HepG2 (cell line): Measurements from ENCODE around the gene RREB1. TPM values are rescaled to one million over a fixed set of nuclear protein-coding genes. Genes with fewer than 3 reads are reported as not detected.

Experiments
- CREB1 ChIP-seq, 2 experiments: fragments of 450-650 bp in 1 of 2; IDR thresholded peaks; 2 replicates each; pipeline ENCODE4 v1.6.1; 2016 to 2017; ENCODE audit warnings: control low read depth in 1 of 2, mild to moderate bottlenecking in 1 of 2, missing compliant biosample characterization in 1 of 2, missing genetic modification characterization in 1 of 2
- GABPA ChIP-seq, 2 experiments: IDR thresholded peaks; 2 replicates each; pipeline ENCODE4 v1.6.1; 2011 to 2016; ENCODE audit warnings: low read depth in 2 of 2, low read length in 1 of 2, missing biosample characterization in 1 of 2, missing genetic modification characterization in 1 of 2
- GRHL1 ChIP-seq: sonication (generic); formaldehyde crosslinking; conservative IDR thresholded peaks from 2 replicates; pipeline ENCODE4 v1.8.0; 2022; ENCODE audit warnings: missing genetic modification reagents
- HDAC2 ChIP-seq: sonication (generic); formaldehyde crosslinking; IDR thresholded peaks from 2 replicates; pipeline ENCODE4 v1.4.0; 2020; ENCODE audit warnings: missing genetic modification reagents
- REPIN1 ChIP-seq: sonication (generic); formaldehyde crosslinking; IDR thresholded peaks from 2 replicates; pipeline ENCODE4 v1.8.0; 2022; ENCODE audit warnings: missing genetic modification reagents, low read depth, mild to moderate bottlenecking, borderline replicate concordance
- SSRP1 ChIP-seq: IDR thresholded peaks from 2 replicates; pipeline ENCODE4 v1.6.1; 2016; ENCODE audit warnings: control low read depth
- ZBTB33 ChIP-seq: sonication (generic); formaldehyde crosslinking; IDR thresholded peaks from 2 replicates; pipeline ENCODE4 v1.4.0; 2020; ENCODE audit warnings: missing genetic modification reagents
- ZBTB34 ChIP-seq: sonication (generic); formaldehyde crosslinking; IDR thresholded peaks from 2 replicates; pipeline ENCODE4 v1.8.0; 2022; ENCODE audit warnings: mild to moderate bottlenecking, missing genetic modification reagents
- ZNF138 ChIP-seq: sonication (generic); formaldehyde crosslinking; IDR thresholded peaks from 2 replicates; pipeline ENCODE4 v1.5.0; 2020; ENCODE audit warnings: mild to moderate bottlenecking, low read depth, missing genetic modification reagents
- ZNF335 ChIP-seq: sonication (generic); formaldehyde crosslinking; IDR thresholded peaks from 2 replicates; pipeline ENCODE4 v1.4.0; 2020; ENCODE audit warnings: missing genetic modification reagents
- ZNF574 ChIP-seq: sonication (generic); formaldehyde crosslinking; IDR thresholded peaks from 2 replicates; pipeline ENCODE4 v1.4.0; 2020; ENCODE audit warnings: missing genetic modification reagents
- polyA plus RNA-seq, 8 experiments: library from polyadenylated mRNA; depleted of rRNA in 3 of 8; stranded (reverse) in 7 of 8; unstranded in 1 of 8; fragments of >200 nt; fragmentation: Illumina TruSeq in 4 of 8; extraction: Trizol in 4 of 8; gene quantifications; 2 replicates each; pipeline versions ENCODE4 v1.2.1 to v1.2.3, GENCODE V29; 2011 to 2016; ENCODE audit warnings: low read depth in 4 of 8, missing spikeins in 1 of 8, mixed read lengths in 1 of 8; ENCODE audit not compliant: insufficient read depth in 1 of 8
- total RNA-seq, 5 experiments: library from RNA; depleted of rRNA; stranded (reverse); fragments of >200 nt; fragmentation: Illumina TruSeq; extraction: Trizol; gene quantifications; 2 replicates each; pipeline ENCODE4 v1.2.3, GENCODE V29; 2016; ENCODE audit warnings: low read depth in 1 of 5
- TF ChIP-seq, protein P1 (sequence below): sonication (generic); formaldehyde crosslinking; conservative IDR thresholded peaks from 2 replicates; pipeline ENCODE4 v1.4.0; 2020; ENCODE audit warnings: missing genetic modification reagents
- TF ChIP-seq, protein P2 (sequence below): IDR thresholded peaks from 2 replicates; pipeline ENCODE4 v1.6.1; 2016; ENCODE audit warnings: missing compliant biosample characterization, missing genetic modification reagents, borderline replicate concordance
- TF ChIP-seq, protein P3 (sequence below): IDR thresholded peaks from 2 replicates; pipeline ENCODE4 v1.6.1; 2016; ENCODE audit warnings: mild to moderate bottlenecking

The RREB1 gene
- total and polyA plus RNA-seq, 2 of the 13 experiments (the other 11 are each of a cell fraction or from before 2014, with no cell fraction given): 6.1 to 23.2 TPM

DNA sequence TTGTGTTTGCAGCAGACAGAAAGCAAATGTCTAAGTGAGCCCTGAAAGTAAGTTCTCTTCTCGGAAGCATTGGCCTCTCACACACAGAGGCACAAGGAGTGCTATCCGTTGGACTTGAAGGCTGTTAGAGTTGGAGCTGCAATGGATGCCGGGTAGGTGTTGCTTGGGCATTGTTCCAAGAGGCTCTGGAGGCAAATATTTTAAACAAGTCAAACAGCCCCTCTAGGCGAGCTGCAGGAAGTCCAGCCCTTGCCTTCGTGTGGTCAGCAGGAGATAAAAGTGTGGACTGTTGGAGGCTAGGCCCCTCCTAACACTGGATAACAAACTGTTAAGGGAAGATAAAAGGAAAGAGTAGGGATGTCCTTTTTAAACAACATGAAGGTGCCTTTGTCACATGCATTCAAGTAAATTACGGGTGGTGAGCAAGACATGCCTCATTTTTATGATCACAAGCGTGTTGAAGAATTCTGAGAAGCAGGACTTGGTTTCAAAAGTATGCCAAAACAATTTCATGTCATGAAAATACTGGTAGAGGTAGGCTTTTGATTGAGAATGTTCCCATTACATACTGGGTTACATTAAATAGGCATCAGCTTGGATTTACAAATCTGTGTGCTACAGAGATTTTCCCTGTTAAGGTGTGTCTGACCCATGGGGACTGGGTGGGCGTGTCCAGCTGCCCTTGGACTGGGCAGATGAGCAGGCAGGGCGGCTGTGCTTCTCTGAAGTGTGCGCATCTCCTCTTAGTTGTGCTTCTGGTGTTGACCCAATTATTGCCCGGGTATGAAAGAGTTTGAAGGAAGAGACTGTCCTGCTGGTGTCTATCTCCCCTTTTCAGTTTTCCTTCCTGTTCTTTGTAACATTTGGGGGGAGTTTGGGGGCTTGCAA lies 57.5 kb downstream of the RREB1 start (continued):
- TF ChIP-seq, protein P1, sequence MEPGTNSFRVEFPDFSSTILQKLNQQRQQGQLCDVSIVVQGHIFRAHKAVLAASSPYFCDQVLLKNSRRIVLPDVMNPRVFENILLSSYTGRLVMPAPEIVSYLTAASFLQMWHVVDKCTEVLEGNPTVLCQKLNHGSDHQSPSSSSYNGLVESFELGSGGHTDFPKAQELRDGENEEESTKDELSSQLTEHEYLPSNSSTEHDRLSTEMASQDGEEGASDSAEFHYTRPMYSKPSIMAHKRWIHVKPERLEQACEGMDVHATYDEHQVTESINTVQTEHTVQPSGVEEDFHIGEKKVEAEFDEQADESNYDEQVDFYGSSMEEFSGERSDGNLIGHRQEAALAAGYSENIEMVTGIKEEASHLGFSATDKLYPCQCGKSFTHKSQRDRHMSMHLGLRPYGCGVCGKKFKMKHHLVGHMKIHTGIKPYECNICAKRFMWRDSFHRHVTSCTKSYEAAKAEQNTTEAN (CRISPR knock-in tag): peak; percentile 46
- TF ChIP-seq CREB1 (IDR thresholded peaks at IDR 0.05): no peak
- peak; percentile 73 for TF ChIP-seq CREB1 (CRISPR knock-in tag; IDR thresholded peaks at IDR 0.05)
- TF ChIP-seq ZBTB34: peak; percentile 60; the same call in 1 of the 2 replicates
- TF ChIP-seq ZBTB33 (CRISPR knock-in tag): 0 out of 2 replicates have a peak, but pooled peaks have one; percentile 43
- TF ChIP-seq, protein P2, sequence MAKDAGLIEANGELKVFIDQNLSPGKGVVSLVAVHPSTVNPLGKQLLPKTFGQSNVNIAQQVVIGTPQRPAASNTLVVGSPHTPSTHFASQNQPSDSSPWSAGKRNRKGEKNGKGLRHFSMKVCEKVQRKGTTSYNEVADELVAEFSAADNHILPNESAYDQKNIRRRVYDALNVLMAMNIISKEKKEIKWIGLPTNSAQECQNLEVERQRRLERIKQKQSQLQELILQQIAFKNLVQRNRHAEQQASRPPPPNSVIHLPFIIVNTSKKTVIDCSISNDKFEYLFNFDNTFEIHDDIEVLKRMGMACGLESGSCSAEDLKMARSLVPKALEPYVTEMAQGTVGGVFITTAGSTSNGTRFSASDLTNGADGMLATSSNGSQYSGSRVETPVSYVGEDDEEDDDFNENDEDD (CRISPR knock-in tag): peak; percentile 74; the same call in 1 of the 2 replicates
- TF ChIP-seq GABPA (IDR thresholded peaks at IDR 0.05; ENCODE audit: low read depth, low read length): no peak
- peak; percentile 65 for TF ChIP-seq GABPA (CRISPR knock-in tag; IDR thresholded peaks at IDR 0.05; ENCODE audit: low read depth)
- TF ChIP-seq GRHL1 (CRISPR knock-in tag): no peak
- TF ChIP-seq, protein P3, sequence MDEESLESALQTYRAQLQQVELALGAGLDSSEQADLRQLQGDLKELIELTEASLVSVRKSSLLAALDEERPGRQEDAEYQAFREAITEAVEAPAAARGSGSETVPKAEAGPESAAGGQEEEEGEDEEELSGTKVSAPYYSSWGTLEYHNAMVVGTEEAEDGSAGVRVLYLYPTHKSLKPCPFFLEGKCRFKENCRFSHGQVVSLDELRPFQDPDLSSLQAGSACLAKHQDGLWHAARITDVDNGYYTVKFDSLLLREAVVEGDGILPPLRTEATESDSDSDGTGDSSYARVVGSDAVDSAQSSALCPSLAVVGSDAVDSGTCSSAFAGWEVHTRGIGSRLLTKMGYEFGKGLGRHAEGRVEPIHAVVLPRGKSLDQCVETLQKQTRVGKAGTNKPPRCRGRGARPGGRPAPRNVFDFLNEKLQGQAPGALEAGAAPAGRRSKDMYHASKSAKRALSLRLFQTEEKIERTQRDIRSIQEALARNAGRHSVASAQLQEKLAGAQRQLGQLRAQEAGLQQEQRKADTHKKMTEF (CRISPR knock-in tag): peak; percentile 56
- TF ChIP-seq SSRP1 (CRISPR knock-in tag): peak; percentile 28
- 0 out of 2 replicates have a peak, but pooled peaks have one; percentile 31 for TF ChIP-seq ZNF335 (CRISPR knock-in tag)
- peak; percentile 90; the same call in 1 of the 2 replicates for TF ChIP-seq HDAC2
- peak; percentile 81 for TF ChIP-seq ZNF574
- no peak for TF ChIP-seq ZNF138 (CRISPR knock-in tag)
- TF ChIP-seq REPIN1 (CRISPR knock-in tag): peak; percentile 25; the same call in 1 of the 2 replicates
